Measurements from ENCODE around the gene ATG7. TPM values are rescaled to one million over a fixed set of nuclear protein-coding genes. Genes with fewer than 3 reads are reported as not detected.

The ATG7 gene
- total RNA-seq, 1 donor from 2014 or later = 53.5 TPM

- Histone ChIP-seq H3K4me3 (no peak overlapping the region), H3F3A (ENCODE audit: low read depth) (no peaks in the 10 kb centered on the region), H4K20me1 (ENCODE audit: low read depth) (no peaks in the 10 kb centered on the region), H3K9ac (no peak overlapping the region), H2AFZ (replicated peaks) (no peak overlapping the region), H3K9me3 (ENCODE audit: low read depth) (no peaks in the 10 kb centered on the region), H3K4me2 (no peak overlapping the region), H3K79me2 (ENCODE audit: low read depth) (no peaks in the 10 kb centered on the region), H3K36me3 (no peaks in the 10 kb centered on the region), H3K4me1 (no peaks in the 10 kb centered on the region), H3K27ac (no peak overlapping the region), H3K27me3 (no peaks in the 10 kb centered on the region)
- H3K4me1 Mint-ChIP-seq = peaks cover 17% of the 10 kb centered on the region
- no peak overlapping the region for H3K27ac Mint-ChIP-seq
- no peaks in the 10 kb centered on the region for H3K27me3 Mint-ChIP-seq (ENCODE audit: insufficient read depth, low read depth)
- no peak for TF ChIP-seq CTCF (IDR thresholded peaks at IDR 0.05)
- no peak for TF ChIP-seq EZH2 (IDR thresholded peaks at IDR 0.05)
- no peak for TF ChIP-seq EZH2phosphoT487 (IDR thresholded peaks at IDR 0.05)
- H3K36me3 Mint-ChIP-seq = peaks cover 5% of the 10 kb centered on the region
- DNase-seq (ENCODE audit: low spot score) = no peak
- H3K9me3 Mint-ChIP-seq = no peaks in the 10 kb centered on the region
- no peak overlapping the region for H3K4me3 Mint-ChIP-seq
Observed at GRCh38 chr3:11430624-11431023, 158.4 kb downstream of the ATG7 start.

- no peaks in the 10 kb centered on the region for H3K27me3 ChIP-seq
- H3K79me2 ChIP-seq (ENCODE audit: low read depth) = no peaks in the 10 kb centered on the region
- no peak overlapping the region for H2AFZ ChIP-seq (replicated peaks)
- H3K4me1 ChIP-seq = no peaks in the 10 kb centered on the region
- no peaks in the 10 kb centered on the region for H3K9me3 ChIP-seq (ENCODE audit: low read depth)
- H3K27ac ChIP-seq = no peak overlapping the region
- H3K9me3 Mint-ChIP-seq = no peaks in the 10 kb centered on the region
- H3K4me2 ChIP-seq = no peak overlapping the region
- H3K4me3 Mint-ChIP-seq = no peak overlapping the region
- H3K27ac Mint-ChIP-seq = no peak overlapping the region
- H3K36me3 ChIP-seq = no peaks in the 10 kb centered on the region
- no peaks in the 10 kb centered on the region for H4K20me1 ChIP-seq (ENCODE audit: low read depth)
- no peak overlapping the region for H3K4me3 ChIP-seq
- no peak overlapping the region for H3K9ac ChIP-seq
- H3K36me3 Mint-ChIP-seq = peaks cover 5% of the 10 kb centered on the region
- H3F3A ChIP-seq (ENCODE audit: low read depth) = no peaks in the 10 kb centered on the region
- no peak for DNase-seq (ENCODE audit: low spot score)
- TF ChIP-seq EZH2 (IDR thresholded peaks at IDR 0.05) (no peak), CTCF (IDR thresholded peaks at IDR 0.05) (no peak), EZH2phosphoT487 (IDR thresholded peaks at IDR 0.05) (no peak)
- peaks cover 19% of the 10 kb centered on the region for H3K4me1 Mint-ChIP-seq
- H3K27me3 Mint-ChIP-seq (ENCODE audit: insufficient read depth, low read depth) = no peaks in the 10 kb centered on the region
Observed at GRCh38 chr3:11431319-11431718, 159.1 kb downstream of the ATG7 start.

- H3K9me3 ChIP-seq (ENCODE audit: low read depth) = no peaks in the 10 kb centered on the region
- H3K27ac ChIP-seq = no peak overlapping the region
- H3K27me3 ChIP-seq = no peaks in the 10 kb centered on the region
- Mint-ChIP-seq H3K4me3 (no peak overlapping the region), H3K27ac (no peak overlapping the region), H3K4me1 (peaks cover 33% of the 10 kb centered on the region), H3K9me3 (no peaks in the 10 kb centered on the region), H3K36me3 (no peaks in the 10 kb centered on the region), H3K27me3 (ENCODE audit: insufficient read depth, low read depth) (no peaks in the 10 kb centered on the region)
- no peak overlapping the region for H3K4me2 ChIP-seq
- no peaks in the 10 kb centered on the region for H3K36me3 ChIP-seq
- TF ChIP-seq EZH2 (IDR thresholded peaks at IDR 0.05) = no peak
- no peak for TF ChIP-seq CTCF (IDR thresholded peaks at IDR 0.05)
- no peak for TF ChIP-seq EZH2phosphoT487 (IDR thresholded peaks at IDR 0.05)
- peaks cover 14% of the 10 kb centered on the region for H3K4me1 ChIP-seq
- H3K4me3 ChIP-seq = no peak overlapping the region
- H2AFZ ChIP-seq (replicated peaks) = no peak overlapping the region
- no peaks in the 10 kb centered on the region for H4K20me1 ChIP-seq (ENCODE audit: low read depth)
- no peaks in the 10 kb centered on the region for H3K79me2 ChIP-seq (ENCODE audit: low read depth)
- H3F3A ChIP-seq (ENCODE audit: low read depth) = peaks cover 3% of the 10 kb centered on the region
- DNase-seq (ENCODE audit: low spot score) = no peak
- no peak overlapping the region for H3K9ac ChIP-seq
Observed at GRCh38 chr3:11434017-11434526, 161.9 kb downstream of the ATG7 start.

All from neural progenitor cell (in vitro differentiated cells).